Endothelial cell of umbilical vein (primary cell): Measurements from ENCODE around the gene PPEF1. TPM values are rescaled to one million over a fixed set of nuclear protein-coding genes. Genes with fewer than 3 reads are reported as not detected.

Experiments
- BruUV-seq: library from RNA; stranded (reverse); fragments of 400-500 nt; replicated peaks from 2 replicates; lab custom pipeline; 2021; lab: Mats Ljungman, UMichigan
- CTCF ChIA-PET: fragments of 300-600, 350-600 bp; sonication (Branson Sonifier 250); formaldehyde crosslinking; loops from one replicate; lab custom pipeline; 2021; ENCODE audit warnings: antibody characterized with exemption, inconsistent platforms; lab: Charles Lee
- POLR2A ChIA-PET: fragments of 300-600, 350-600 bp; sonication (Branson Sonifier 250); formaldehyde crosslinking; loops from one replicate; lab custom pipeline; 2021; ENCODE audit warnings: antibody characterized with exemption, inconsistent platforms; lab: Charles Lee
- DNase-seq: peaks from one replicate; pipeline ENCODE4 v3.0.0-alpha.2; 2011; ENCODE audit warnings: low read depth, low spot score
- FAIRE-seq: peaks from 2 replicates; lab custom pipeline; 2011; peaks lifted over from hg19 to GRCh38; lab: Jason Lieb, UNC
- H2AFZ ChIP-seq: 2 replicates; pipeline ENCODE4 v1.6.0; 2012; ENCODE audit warnings: low read depth, low read length, control low read depth, inconsistent platforms
- H3K27ac ChIP-seq: 2 replicates; pipeline ENCODE4 v1.5.1; 2011; ENCODE audit warnings: low read depth, mild to moderate bottlenecking, control low read depth, low read length, moderate library complexity; ENCODE audit not compliant: insufficient read depth
- H3K27me3 ChIP-seq, 2 experiments: 2 replicates each; pipeline versions ENCODE4 v1.6.0 to v1.6.1; 2011; ENCODE audit warnings: low read length in 2 of 2, mixed read lengths in 1 of 2; ENCODE audit not compliant: control insufficient read depth in 2 of 2, insufficient read depth in 2 of 2
- H3K36me3 ChIP-seq, 2 experiments: 2 replicates in 1 of 2; 3 replicates in 1 of 2; pipeline ENCODE4 v1.5.1; 2011; ENCODE audit warnings: low read length in 2 of 2, mild to moderate bottlenecking in 1 of 2, moderate library complexity in 1 of 2; ENCODE audit not compliant: control insufficient read depth in 2 of 2, insufficient read depth in 2 of 2; ENCODE audit errors: extremely low read depth in 1 of 2
- H3K4me1 ChIP-seq: 3 replicates; pipeline ENCODE4 v1.5.1; 2011; ENCODE audit warnings: mild to moderate bottlenecking, low read length; ENCODE audit not compliant: control insufficient read depth, insufficient read depth; ENCODE audit errors: extremely low read depth
- H3K4me2 ChIP-seq: 2 replicates; pipeline ENCODE4 v1.6.1; 2011; ENCODE audit warnings: low read length, control low read depth, mixed read lengths; ENCODE audit not compliant: insufficient read depth
- H3K4me3 ChIP-seq, 3 experiments: fragments of 200-600 bp in 1 of 3; sonication (generic), shearing (Covaris generic) in 1 of 3; replicated peaks in 1 of 3; 2 replicates each; pipeline ENCODE4 v1.5.1; 2011 to 2016; ENCODE audit warnings: control low read depth in 3 of 3, low read length in 3 of 3, mild to moderate bottlenecking in 2 of 3, inconsistent platforms in 1 of 3, low read depth in 1 of 3, moderate library complexity in 1 of 3; ENCODE audit not compliant: insufficient read depth in 1 of 3
- H3K79me2 ChIP-seq: 2 replicates; pipeline ENCODE4 v1.6.0; 2012; ENCODE audit warnings: low read length, inconsistent platforms; ENCODE audit not compliant: control insufficient read depth, insufficient read depth
- H3K9ac ChIP-seq: replicated peaks from 2 replicates; pipeline ENCODE3; 2011; ENCODE audit warnings: low read length, control low read depth; ENCODE audit not compliant: insufficient read depth; ENCODE audit errors: extremely low read depth
- H3K9me1 ChIP-seq: replicated peaks from 3 replicates; pipeline ENCODE4 v1.6.0; 2011; ENCODE audit warnings: mild to moderate bottlenecking, low read length; ENCODE audit not compliant: control insufficient read depth, insufficient read depth; ENCODE audit errors: extremely low read depth
- H3K9me3 ChIP-seq: replicated peaks from 2 replicates; pipeline ENCODE4 v1.5.1; 2012; ENCODE audit warnings: low read length, inconsistent platforms; ENCODE audit not compliant: control insufficient read depth, insufficient read depth
- H4K20me1 ChIP-seq: replicated peaks from 2 replicates; pipeline ENCODE3; 2011; ENCODE audit warnings: mild to moderate bottlenecking, low read length; ENCODE audit not compliant: control insufficient read depth, insufficient read depth; ENCODE audit errors: extremely low read depth
- CTCF ChIP-seq, 2 donors: IDR thresholded peaks; 1 replicate in 1 of 2; 2 replicates in 1 of 2; pipeline ENCODE4 v1.5.1; 2011; ENCODE audit warnings: low read length in 2 of 2, mild to moderate bottlenecking in 2 of 2, moderate library complexity in 2 of 2, control low read depth in 1 of 2, inconsistent platforms in 1 of 2, low read depth in 1 of 2; ENCODE audit not compliant: insufficient read depth in 1 of 2; ENCODE audit errors: extremely low read depth in 1 of 2
- GATA2 ChIP-seq: IDR thresholded peaks from 2 replicates; pipeline ENCODE4 v1.7.0; 2011; ENCODE audit warnings: low read depth, mild to moderate bottlenecking, moderate library complexity, mixed read lengths, low read length; ENCODE audit not compliant: insufficient read length, insufficient read depth
- JUN ChIP-seq: IDR thresholded peaks from 2 replicates; pipeline ENCODE4 v1.6.1; 2011; ENCODE audit warnings: borderline replicate concordance, low read depth; ENCODE audit not compliant: insufficient read length, insufficient read depth
- MAX ChIP-seq: IDR thresholded peaks from 2 replicates; pipeline ENCODE4 v1.6.1; 2011; ENCODE audit not compliant: insufficient read depth, insufficient read length
- MYC ChIP-seq: IDR thresholded peaks from one replicate; pipeline ENCODE4 v1.6.1; 2011; ENCODE audit warnings: mild to moderate bottlenecking, low read depth, low read length
- dilution Hi-C: fragments of 300-500 bp; cut with MboI; formaldehyde crosslinking; loops from one replicate; pipeline ENCODE4 v1.15.0; 2019; ENCODE audit warnings: low sequenced_read_pairs; ENCODE audit not compliant: extremely low pct_ligation_motif_present
- intact Hi-C: fragments of 100-400 bp; cut with micrococcal nuclease; formaldehyde crosslinking; loops from one replicate; pipeline ENCODE4 v1.10.0; 2022
- polyA plus RNA-seq, 4 experiments: library from polyadenylated mRNA; depleted of rRNA in 3 of 4; stranded (reverse) in 3 of 4; unstranded in 1 of 4; fragments of >200 nt; gene quantifications; 2 replicates each; pipeline versions ENCODE4 v1.2.1 to v1.2.3, GENCODE V29; 2011 to 2012; ENCODE audit warnings: missing spikeins in 1 of 4
- total RNA-seq: library from RNA; stranded (reverse); gene quantifications from 2 replicates; pipeline ENCODE4 v1.2.3, GENCODE V29; 2021

Gene PPEF1
- total and polyA plus RNA-seq, 2 donors (not counting 3 experiments of a cell fraction or from before 2014, with no cell fraction given), result not detected

GRCh38 chrX:18871161-18871890 is 163.9 kb downstream of the PPEF1 start:
- Histone ChIP-seq H3K79me2 (no peaks in the 10 kb centered on the region), H4K20me1 (no peaks in the 10 kb centered on the region), H3K9me1 (no peaks in the 10 kb centered on the region), H3K4me3 (no peak overlapping the region), H3K9me3 (no peaks in the 10 kb centered on the region), H3K4me1 (no peaks in the 10 kb centered on the region), H3K27ac (no peak overlapping the region), H3K4me2 (no peak overlapping the region), H3K9ac (no peak overlapping the region), H3K27me3 (no peaks in the 10 kb centered on the region), H3K36me3 (no peaks in the 10 kb centered on the region), H2AFZ (no peak overlapping the region)
- dilution Hi-C loops, result no loop called here
- FAIRE-seq (no peak), DNase-seq (no peak)
- BruUV-seq, result no TSS peak
- TF ChIP-seq CTCF (IDR thresholded peaks at IDR 0.05; ENCODE audit: extremely low read depth in 1 of 2, insufficient read depth in 1 of 2, low read depth in 1 of 2, low read length in 2 of 2), result no peak
- no peak for TF ChIP-seq MAX
- TF ChIP-seq JUN, result no peak
- TF ChIP-seq MYC, result no peak
- no peak for TF ChIP-seq GATA2
- POLR2A ChIA-PET, result no interaction called here
- intact Hi-C loops, result loop anchor here (5.0 kb wide), 1 partner anchor 79 kb away; no protein-coding TSS in a partner anchor
- CTCF ChIA-PET, result no interaction called here
